Fibroblast of lung (primary cell): ENCODE results near the gene ARMC5. TPM values are rescaled to one million over a fixed set of nuclear protein-coding genes. Genes with fewer than 3 reads are reported as not detected.

Source experiments
- DNase-seq, 2 donors: peaks; one replicate each; pipeline versions ENCODE4 v3.0.0 to v3.0.0-alpha.2; 2010; ENCODE audit warnings: low read depth in 2 of 2
- H2AFZ ChIP-seq: 2 replicates; pipeline ENCODE4 v1.5.1; 2012; ENCODE audit warnings: low read length, control low read depth, inconsistent platforms
- H3K27ac ChIP-seq: 2 replicates; pipeline ENCODE4 v1.5.1; 2011; ENCODE audit warnings: low read length, control low read depth; ENCODE audit not compliant: insufficient read depth
- H3K27me3 ChIP-seq: 2 replicates; pipeline ENCODE4 v1.5.1; 2011; ENCODE audit warnings: mild to moderate bottlenecking, low read length; ENCODE audit not compliant: control insufficient read depth, insufficient read depth
- H3K36me3 ChIP-seq: 2 replicates; pipeline ENCODE4 v1.5.1; 2011; ENCODE audit warnings: low read length; ENCODE audit not compliant: control insufficient read depth, insufficient read depth
- H3K4me1 ChIP-seq: 2 replicates; pipeline ENCODE4 v1.5.1; 2011; ENCODE audit warnings: low read length; ENCODE audit not compliant: control insufficient read depth, insufficient read depth; ENCODE audit errors: extremely low read depth
- H3K4me2 ChIP-seq: 2 replicates; pipeline ENCODE4 v1.5.1; 2011; ENCODE audit warnings: low read length, control low read depth; ENCODE audit not compliant: insufficient read depth; ENCODE audit errors: extremely low read depth
- H3K4me3 ChIP-seq, 4 experiments: fragments of 200-600 bp in 1 of 4; sonication (generic) in 1 of 4; replicated peaks in 1 of 4; 2 replicates each; pipeline ENCODE4 v1.5.1; 2011 to 2016; ENCODE audit warnings: low read length in 4 of 4, low read depth in 3 of 4, mild to moderate bottlenecking in 3 of 4, control low read depth in 2 of 4, inconsistent platforms in 1 of 4, mixed read lengths in 1 of 4; ENCODE audit not compliant: insufficient read depth in 1 of 4; ENCODE audit errors: control extremely low read depth in 1 of 4
- H3K79me2 ChIP-seq: 2 replicates; pipeline ENCODE4 v1.5.1; 2012; ENCODE audit warnings: mild to moderate bottlenecking, low read length, inconsistent platforms; ENCODE audit not compliant: control insufficient read depth, insufficient read depth
- H3K9ac ChIP-seq: 2 replicates; pipeline ENCODE4 v1.5.1; 2011; ENCODE audit warnings: mild to moderate bottlenecking, low read length, control low read depth; ENCODE audit not compliant: insufficient read depth
- H3K9me3 ChIP-seq: 2 replicates; pipeline ENCODE4 v1.5.1; 2012; ENCODE audit warnings: low read depth, low read length; ENCODE audit not compliant: control insufficient read depth, insufficient read depth
- H4K20me1 ChIP-seq: 2 replicates; pipeline ENCODE4 v1.5.1; 2011; ENCODE audit warnings: low read length; ENCODE audit not compliant: control insufficient read depth, insufficient read depth; ENCODE audit errors: extremely low read depth
- EZH2 ChIP-seq: IDR thresholded peaks from 2 replicates; pipeline ENCODE4 v1.5.1; 2012; ENCODE audit warnings: low read length, control low read depth, mild to moderate bottlenecking; ENCODE audit errors: missing control alignments
- polyA plus RNA-seq, 2 donors: library from polyadenylated mRNA; depleted of rRNA in 1 of 2; stranded (reverse) in 1 of 2; unstranded in 1 of 2; fragments of >200 nt; gene quantifications; 2 replicates each; pipeline ENCODE4 v1.2.1, GENCODE V29; 2011 to 2012; ENCODE audit warnings: missing spikeins in 1 of 2
- total RNA-seq: library from RNA; depleted of rRNA; stranded (reverse); fragments of >200 nt; gene quantifications from 2 replicates; pipeline ENCODE4 v1.2.1, GENCODE V29; 2014
- TF ChIP-seq, protein P1 (sequence below), 2 donors: IDR thresholded peaks in 1 of 2; conservative IDR thresholded peaks in 1 of 2; 1 replicate in 1 of 2; 2 replicates in 1 of 2; pipeline ENCODE4 v1.5.1; 2011 to 2012; ENCODE audit warnings: low read length in 2 of 2, control low read depth in 1 of 2, inconsistent platforms in 1 of 2, low read depth in 1 of 2, mild to moderate bottlenecking in 1 of 2

ARMC5 gene
- total and polyA plus RNA-seq, 2 donors (not counting 1 experiment from before 2014, with no cell fraction given): 1.7 to 5.6 TPM

DNA sequence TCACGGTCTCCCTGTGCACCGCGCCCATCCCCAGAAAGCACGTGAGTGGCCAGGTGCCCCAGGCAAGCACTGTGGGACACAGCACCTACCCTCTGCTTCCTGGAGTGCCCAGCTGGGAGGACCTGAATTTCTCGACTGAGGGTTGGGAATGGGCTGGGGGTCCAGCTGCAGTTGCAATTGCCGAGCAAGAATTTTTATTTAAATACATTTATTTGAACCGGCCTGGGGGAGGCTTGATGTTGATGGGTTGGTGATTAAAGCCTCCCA is 29.9 kb downstream of the ARMC5 start:
- no peak overlapping the region for H3K27ac ChIP-seq
- peaks cover 9% of the 10 kb centered on the region for H3K4me1 ChIP-seq
- DNase-seq: no peak
- peaks cover 15% of the 10 kb centered on the region for H3K36me3 ChIP-seq
- no peaks in the 10 kb centered on the region for H3K9me3 ChIP-seq
- H3K9ac ChIP-seq: no peak overlapping the region
- H2AFZ ChIP-seq: no peak overlapping the region
- no peak overlapping the region for H3K4me3 ChIP-seq
- TF ChIP-seq, protein P1, sequence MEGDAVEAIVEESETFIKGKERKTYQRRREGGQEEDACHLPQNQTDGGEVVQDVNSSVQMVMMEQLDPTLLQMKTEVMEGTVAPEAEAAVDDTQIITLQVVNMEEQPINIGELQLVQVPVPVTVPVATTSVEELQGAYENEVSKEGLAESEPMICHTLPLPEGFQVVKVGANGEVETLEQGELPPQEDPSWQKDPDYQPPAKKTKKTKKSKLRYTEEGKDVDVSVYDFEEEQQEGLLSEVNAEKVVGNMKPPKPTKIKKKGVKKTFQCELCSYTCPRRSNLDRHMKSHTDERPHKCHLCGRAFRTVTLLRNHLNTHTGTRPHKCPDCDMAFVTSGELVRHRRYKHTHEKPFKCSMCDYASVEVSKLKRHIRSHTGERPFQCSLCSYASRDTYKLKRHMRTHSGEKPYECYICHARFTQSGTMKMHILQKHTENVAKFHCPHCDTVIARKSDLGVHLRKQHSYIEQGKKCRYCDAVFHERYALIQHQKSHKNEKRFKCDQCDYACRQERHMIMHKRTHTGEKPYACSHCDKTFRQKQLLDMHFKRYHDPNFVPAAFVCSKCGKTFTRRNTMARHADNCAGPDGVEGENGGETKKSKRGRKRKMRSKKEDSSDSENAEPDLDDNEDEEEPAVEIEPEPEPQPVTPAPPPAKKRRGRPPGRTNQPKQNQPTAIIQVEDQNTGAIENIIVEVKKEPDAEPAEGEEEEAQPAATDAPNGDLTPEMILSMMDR (conservative IDR thresholded peaks at IDR 0.05 in 1 of 2, IDR thresholded peaks at IDR 0.05 in 1 of 2; ENCODE audit: low read depth in 1 of 2, low read length in 2 of 2): no peak
- no peak for TF ChIP-seq EZH2
- H3K79me2 ChIP-seq: no peaks in the 10 kb centered on the region
- peaks cover 11% of the 10 kb centered on the region for H3K27me3 ChIP-seq
- no peaks in the 10 kb centered on the region for H4K20me1 ChIP-seq
- no peak overlapping the region for H3K4me2 ChIP-seq

DNA sequence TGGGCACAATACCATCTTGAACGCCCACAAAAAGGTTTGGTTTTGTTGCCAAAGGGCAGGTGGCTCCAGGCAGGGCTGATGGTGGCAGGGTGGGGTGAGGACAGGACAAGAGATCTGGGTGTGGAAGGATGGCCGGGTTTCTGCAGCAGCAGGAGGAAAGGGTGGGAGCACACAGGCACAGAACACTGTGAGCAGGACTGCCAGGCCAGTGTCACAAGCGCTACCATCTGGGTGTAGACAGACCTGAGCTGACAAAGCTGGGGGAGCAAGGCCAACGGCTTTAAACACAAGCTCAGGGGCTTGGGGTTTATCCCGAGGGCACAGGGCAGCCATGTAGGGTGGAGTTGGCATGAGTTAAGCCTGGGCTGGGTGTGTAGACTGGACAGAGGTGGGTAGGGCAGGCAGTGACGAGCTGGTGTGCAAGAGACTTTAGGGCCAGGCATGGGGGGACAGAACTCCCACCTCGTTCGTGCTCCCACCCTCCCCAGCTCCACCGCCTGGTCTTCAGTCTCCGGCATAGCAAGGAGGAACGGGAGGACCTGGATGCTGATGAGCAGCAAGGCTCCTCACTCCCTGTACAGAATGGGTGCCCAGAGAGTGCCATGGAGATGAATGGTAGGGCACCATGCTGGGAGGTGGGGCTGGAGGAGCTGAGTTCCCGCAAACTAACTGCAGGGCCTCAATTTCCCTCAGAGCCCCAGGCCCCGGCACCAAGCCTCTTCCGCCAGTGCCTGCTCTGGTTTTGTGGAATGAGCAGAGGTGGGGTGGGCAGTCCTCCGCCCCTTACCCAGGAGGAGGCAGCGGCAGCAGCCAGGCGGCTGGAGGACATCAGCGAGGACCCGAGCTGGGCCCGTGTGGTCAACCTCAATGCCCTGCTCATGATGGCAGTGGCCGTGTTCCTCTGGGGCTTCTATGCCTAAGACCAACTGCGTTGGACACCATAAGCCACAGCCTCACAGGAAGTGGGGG is 30.6 kb downstream of the ARMC5 start:
- Histone ChIP-seq H3K4me3 (no peak overlapping the region), H3K4me2 (no peak overlapping the region), H3K4me1 (peaks cover 9% of the 10 kb centered on the region), H3K27ac (no peak overlapping the region), H3K9me3 (no peaks in the 10 kb centered on the region), H3K79me2 (no peaks in the 10 kb centered on the region), H4K20me1 (no peaks in the 10 kb centered on the region), H3K36me3 (peaks cover 16% of the 10 kb centered on the region), H3K27me3 (peaks cover 11% of the 10 kb centered on the region), H3K9ac (no peak overlapping the region), H2AFZ (no peak overlapping the region)
- DNase-seq: no peak
- TF ChIP-seq, protein P1 (conservative IDR thresholded peaks at IDR 0.05 in 1 of 2, IDR thresholded peaks at IDR 0.05 in 1 of 2; ENCODE audit: low read depth in 1 of 2, low read length in 2 of 2): no peak
- no peak for TF ChIP-seq EZH2

DNA sequence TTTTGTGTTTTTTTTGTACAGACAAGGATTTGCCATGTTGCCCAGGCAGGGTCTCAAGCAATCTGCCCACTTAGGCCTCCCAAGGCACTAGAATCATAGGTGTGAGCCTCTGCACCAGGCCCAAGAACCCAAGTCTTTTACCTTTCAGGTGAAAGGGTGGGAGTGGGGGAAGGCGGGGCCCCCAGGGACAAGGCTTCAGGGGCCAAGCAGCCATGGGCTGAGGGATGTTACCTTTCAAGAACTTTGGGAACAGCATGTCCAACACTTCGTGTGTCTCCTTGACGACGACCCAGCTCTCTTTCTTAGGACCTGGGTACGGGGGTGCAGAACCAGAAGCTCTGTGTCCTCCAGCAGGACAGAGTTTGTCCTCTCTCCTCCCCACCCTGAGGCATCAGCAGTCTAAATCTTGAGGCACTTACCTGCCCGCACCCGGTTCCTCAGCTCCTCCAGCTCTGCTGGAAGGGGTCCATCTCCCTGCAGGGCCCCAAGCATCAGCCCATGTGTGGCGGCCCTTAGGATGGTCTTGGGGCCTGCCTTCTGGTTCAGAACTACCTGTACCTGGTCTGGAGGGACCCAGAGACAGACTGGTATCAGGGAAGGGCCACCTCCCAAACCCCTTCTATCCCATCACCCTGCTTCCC is 32.6 kb downstream of the ARMC5 start:
- H4K20me1 ChIP-seq: no peaks in the 10 kb centered on the region
- H3K9ac ChIP-seq: no peak overlapping the region
- peaks cover 9% of the 10 kb centered on the region for H3K4me1 ChIP-seq
- H3K4me2 ChIP-seq: no peak overlapping the region
- H3K9me3 ChIP-seq: no peaks in the 10 kb centered on the region
- H3K36me3 ChIP-seq: peaks cover 18% of the 10 kb centered on the region
- H2AFZ ChIP-seq: no peak overlapping the region
- DNase-seq: no peak
- peaks cover 7% of the 10 kb centered on the region for H3K27me3 ChIP-seq
- H3K27ac ChIP-seq: no peak overlapping the region
- H3K4me3 ChIP-seq: no peak overlapping the region
- no peak for TF ChIP-seq EZH2
- TF ChIP-seq, protein P1 (conservative IDR thresholded peaks at IDR 0.05 in 1 of 2, IDR thresholded peaks at IDR 0.05 in 1 of 2; ENCODE audit: low read depth in 1 of 2, low read length in 2 of 2): no peak
- no peaks in the 10 kb centered on the region for H3K79me2 ChIP-seq
